ENCODE data around the gene ADAM21.

The ADAM21 gene

GRCh38 chr14:70473825-70474224 is 21.9 kb downstream of the ADAM21 start:
- no peak for TF ChIP-seq CTCF (IDR thresholded peaks at IDR 0.05)

GRCh38 chr14:70489579-70490200 is 37.7 kb downstream of the ADAM21 start:
- no peak for TF ChIP-seq CTCF (IDR thresholded peaks at IDR 0.05)

- no peak for TF ChIP-seq CTCF (IDR thresholded peaks at IDR 0.05)
These were observed 46.2 kb downstream of the ADAM21 start for GRCh38 chr14:70498191-70498590.
